NCI-H146 (cell line): ENCODE data around the gene PLB1.

Experiments used
- DNase-seq: peaks from one replicate; lab custom pipeline; 2025; lab: John Stamatoyannopoulos, UW

PLB1 gene

DNA sequence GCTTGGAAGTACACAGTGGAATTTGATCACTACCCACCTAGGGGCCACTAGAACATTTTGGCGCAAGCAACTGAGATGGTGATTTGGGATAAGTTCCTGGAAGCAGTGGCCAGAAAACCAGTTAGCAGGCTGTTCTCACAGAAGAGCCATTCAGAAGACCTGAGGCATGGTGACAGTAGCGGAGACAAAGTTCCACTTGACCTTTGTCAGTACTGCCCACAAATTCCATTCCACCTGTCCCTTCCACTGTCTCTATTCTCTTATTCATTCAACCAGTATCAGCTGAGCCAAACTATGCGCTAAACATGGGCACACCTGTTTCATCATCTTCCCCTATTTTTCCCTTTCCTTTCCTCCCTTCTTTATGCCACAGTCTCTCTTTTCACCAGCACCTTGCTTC, 196.6 kb downstream of the PLB1 start:
- no peak for DNase-seq

DNA sequence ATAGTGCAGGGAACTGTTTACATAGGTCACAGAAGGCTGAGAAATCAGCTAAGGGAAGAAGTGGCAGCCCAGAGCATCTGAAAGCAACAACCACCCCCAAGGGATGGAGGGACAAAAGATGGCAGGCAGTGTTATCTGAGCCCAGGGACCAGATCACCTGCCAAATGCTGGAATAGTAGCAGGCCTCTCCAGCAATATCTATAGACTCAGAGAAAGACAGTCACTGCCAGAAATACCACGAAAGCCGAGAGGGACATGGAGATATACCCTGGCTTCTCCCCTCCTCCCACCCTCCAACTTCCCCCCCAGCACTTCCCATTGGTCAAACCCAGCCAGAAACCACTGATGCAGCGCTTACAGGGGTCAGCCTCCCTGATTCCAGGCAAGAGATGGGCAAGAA, 197.4 kb downstream of the PLB1 start:
- DNase-seq, result no peak
